NT2/D1 (cell line): ENCODE measurements around the gene UMODL1.

Source experiments
- SUZ12 ChIP-seq: IDR thresholded peaks from 2 replicates; pipeline ENCODE4 v1.6.1; 2011; ENCODE audit not compliant: insufficient read length, insufficient read depth; ENCODE audit errors: extremely low read depth
- YY1 ChIP-seq: IDR thresholded peaks from 2 replicates; pipeline ENCODE4 v1.6.1; 2011; ENCODE audit not compliant: insufficient read length, insufficient read depth

- TF ChIP-seq SUZ12 = no peak
- TF ChIP-seq YY1 = no peak
Measured at GRCh38 chr21:42097274-42097673, 26.2 kb downstream of the UMODL1 start.
